IPS-20b (cell line): ENCODE measurements around the gene ZBTB18.
"Not testable (repeated sequence)": the region's sequence is repeated elsewhere in the genome, so short reads cannot be mapped to it uniquely, and the experiment has no call there.

Experiments
- H3K27ac ChIP-seq: one replicate; pipeline ENCODE4 v1.5.1; 2013; ENCODE audit warnings: low read length
- H3K27me3 ChIP-seq: 2 replicates; pipeline ENCODE4 v1.6.1; 2013; ENCODE audit warnings: mild to moderate bottlenecking, low read length, inconsistent platforms; ENCODE audit not compliant: insufficient read depth
- H3K36me3 ChIP-seq: 2 replicates; pipeline ENCODE4 v1.6.1; 2013; ENCODE audit warnings: low read depth, mild to moderate bottlenecking, inconsistent platforms, low read length, moderate library complexity; ENCODE audit not compliant: insufficient read depth
- H3K4me1 ChIP-seq: 2 replicates; pipeline ENCODE4 v1.6.1; 2013; ENCODE audit warnings: mild to moderate bottlenecking, control low read depth, inconsistent platforms, low read length, moderate library complexity; ENCODE audit not compliant: insufficient read depth
- H3K4me3 ChIP-seq: 2 replicates; pipeline ENCODE4 v1.5.1; 2013; ENCODE audit warnings: mild to moderate bottlenecking, low read length, inconsistent platforms
- H3K9ac ChIP-seq: 2 replicates; pipeline ENCODE4 v1.6.1; 2013; ENCODE audit warnings: low read depth, mild to moderate bottlenecking, inconsistent platforms, low read length, moderate library complexity
- H3K9me3 ChIP-seq: 2 replicates; pipeline ENCODE4 v1.6.1; 2013; ENCODE audit warnings: mild to moderate bottlenecking, low read depth, low read length, inconsistent platforms; ENCODE audit not compliant: insufficient read depth

Gene ZBTB18

GRCh38 chr1:244050835-244051444 is at the start of gene ZBTB18:
Gene ZBTB18, plus strand, starts transcription at chr1:244051283. Its CDS starts 149 bp downstream, at chr1:244051432.
- H3K4me1 ChIP-seq: peaks cover 30% of the 10 kb centered on the region
- peak within 1 kb of the TSS; percentile 82; the same call in 1 of the 2 replicates for H3K9ac ChIP-seq
- peaks cover 24% of the 10 kb centered on the region for H3K36me3 ChIP-seq
- H3K27ac ChIP-seq: no peak within 1 kb of the TSS
- no peaks in the 10 kb centered on the region for H3K9me3 ChIP-seq
- peaks cover 29% of the 10 kb centered on the region; the same call in 1 of the 2 replicates for H3K27me3 ChIP-seq
- H3K4me3 ChIP-seq: peak within 1 kb of the TSS; percentile 92

- Histone ChIP-seq H3K27ac (no peak overlapping the region), H3K27me3 (no peaks in the 10 kb centered on the region), H3K9me3 (no peaks in the 10 kb centered on the region), H3K4me3 (no peak overlapping the region), H3K4me1 (no peaks in the 10 kb centered on the region), H3K36me3 (no peaks in the 10 kb centered on the region), H3K9ac (no peak overlapping the region)
Measured at GRCh38 chr1:244002721-244003120, 48.4 kb upstream of the ZBTB18 start.

GRCh38 chr1:244005455-244005854 is 45.6 kb upstream of the ZBTB18 start:
- H3K4me3 ChIP-seq: no peak overlapping the region
- H3K36me3 ChIP-seq: no peaks in the 10 kb centered on the region
- no peaks in the 10 kb centered on the region for H3K27me3 ChIP-seq
- peaks cover 2% of the 10 kb centered on the region; the same call in 1 of the 2 replicates for H3K4me1 ChIP-seq
- no peak overlapping the region for H3K9ac ChIP-seq
- H3K27ac ChIP-seq: no peak overlapping the region
- H3K9me3 ChIP-seq: no peaks in the 10 kb centered on the region

GRCh38 chr1:244006381-244006901 is 44.6 kb upstream of the ZBTB18 start:
- Histone ChIP-seq H3K4me3 (no peak overlapping the region), H3K9ac (no peak overlapping the region), H3K27ac (no peak overlapping the region), H3K36me3 (no peaks in the 10 kb centered on the region), H3K27me3 (no peaks in the 10 kb centered on the region), H3K4me1 (peaks cover 11% of the 10 kb centered on the region), H3K9me3 (no peaks in the 10 kb centered on the region)

GRCh38 chr1:244006961-244007360 is 44.1 kb upstream of the ZBTB18 start:
- Histone ChIP-seq H3K4me1 (peaks cover 15% of the 10 kb centered on the region), H3K9me3 (no peaks in the 10 kb centered on the region), H3K27me3 (no peaks in the 10 kb centered on the region), H3K9ac (no peak overlapping the region), H3K4me3 (no peak overlapping the region), H3K36me3 (no peaks in the 10 kb centered on the region), H3K27ac (no peak overlapping the region)

- Histone ChIP-seq H3K9ac (no peak overlapping the region), H3K27ac (no peak overlapping the region), H3K27me3 (no peaks in the 10 kb centered on the region), H3K9me3 (no peaks in the 10 kb centered on the region), H3K4me1 (peaks cover 21% of the 10 kb centered on the region), H3K36me3 (no peaks in the 10 kb centered on the region), H3K4me3 (no peak overlapping the region)
Measured at GRCh38 chr1:244010191-244010590, 40.9 kb upstream of the ZBTB18 start.

GRCh38 chr1:244010703-244011123 is 40.4 kb upstream of the ZBTB18 start:
- H3K4me1 ChIP-seq: peaks cover 21% of the 10 kb centered on the region
- no peak overlapping the region for H3K9ac ChIP-seq
- H3K36me3 ChIP-seq: no peaks in the 10 kb centered on the region
- no peaks in the 10 kb centered on the region for H3K27me3 ChIP-seq
- H3K9me3 ChIP-seq: no peaks in the 10 kb centered on the region
- no peak overlapping the region for H3K27ac ChIP-seq
- no peak overlapping the region for H3K4me3 ChIP-seq

GRCh38 chr1:244011271-244011670 is 39.8 kb upstream of the ZBTB18 start:
- Histone ChIP-seq H3K9me3 (no peaks in the 10 kb centered on the region), H3K4me3 (peak overlapping the region; percentile 34; the same call in 1 of the 2 replicates), H3K4me1 (peaks cover 21% of the 10 kb centered on the region), H3K27ac (no peak overlapping the region), H3K9ac (no peak overlapping the region), H3K36me3 (no peaks in the 10 kb centered on the region), H3K27me3 (no peaks in the 10 kb centered on the region)

- Histone ChIP-seq H3K27me3 (no peaks in the 10 kb centered on the region), H3K4me3 (peak overlapping the region; percentile 9; the same call in 1 of the 2 replicates), H3K9ac (no peak overlapping the region), H3K36me3 (no peaks in the 10 kb centered on the region), H3K9me3 (no peaks in the 10 kb centered on the region), H3K27ac (no peak overlapping the region), H3K4me1 (peaks cover 21% of the 10 kb centered on the region)
Measured at GRCh38 chr1:244011786-244012185, 39.3 kb upstream of the ZBTB18 start.

GRCh38 chr1:244012202-244012601 is 38.9 kb upstream of the ZBTB18 start:
- Histone ChIP-seq H3K9ac (no peak overlapping the region), H3K9me3 (no peaks in the 10 kb centered on the region), H3K27me3 (no peaks in the 10 kb centered on the region), H3K4me3 (peak overlapping the region; percentile 9; the same call in 1 of the 2 replicates), H3K4me1 (peaks cover 21% of the 10 kb centered on the region), H3K36me3 (no peaks in the 10 kb centered on the region), H3K27ac (no peak overlapping the region)

GRCh38 chr1:244013100-244013499 is 38.0 kb upstream of the ZBTB18 start:
- Histone ChIP-seq H3K27me3 (no peaks in the 10 kb centered on the region), H3K27ac (no peak overlapping the region), H3K4me1 (peaks cover 21% of the 10 kb centered on the region), H3K9me3 (no peaks in the 10 kb centered on the region), H3K9ac (no peak overlapping the region), H3K4me3 (no peak overlapping the region), H3K36me3 (no peaks in the 10 kb centered on the region)

GRCh38 chr1:244014862-244015261 is 36.2 kb upstream of the ZBTB18 start:
- H3K36me3 ChIP-seq, H3K9ac ChIP-seq, H3K9me3 ChIP-seq, H3K4me3 ChIP-seq, H3K27ac ChIP-seq, H3K27me3 ChIP-seq: not testable (repeated sequence)
- H3K4me1 ChIP-seq: peaks cover 21% of the 10 kb centered on the region
